IMR-90 (cell line): ENCODE data around the gene ALOX5AP.

Source experiments
- CTCF ChIP-seq: conservative IDR thresholded peaks from 2 replicates; pipeline ENCODE4 v1.5.1; 2012; ENCODE audit warnings: mild to moderate bottlenecking, low read depth, low read length, improper control_type of control experiment
- FOS ChIP-seq: fragments of 150-350 bp; IDR thresholded peaks from 2 replicates; pipeline ENCODE4 v1.6.1; 2016; ENCODE audit warnings: low read depth, low read length
- MXI1 ChIP-seq: IDR thresholded peaks from 2 replicates; pipeline ENCODE4 v1.6.1; 2012; ENCODE audit warnings: low read depth, mild to moderate bottlenecking, low read length, moderate library complexity, borderline replicate concordance
- SMC3 ChIP-seq: fragments of 150-350 bp; IDR thresholded peaks from 2 replicates; pipeline ENCODE4 v1.6.1; 2016; ENCODE audit warnings: low read depth, mild to moderate bottlenecking, antibody characterized with exemption, low read length, moderate library complexity

- no peak for TF ChIP-seq SMC3
- TF ChIP-seq MXI1 = no peak
- TF ChIP-seq FOS = no peak
- no peak for TF ChIP-seq CTCF
Observed at GRCh38 chr13:30802501-30802900, 67.2 kb downstream of the ALOX5AP start.
